Measurements from ENCODE around the gene TKFC.

The TKFC gene

DNA sequence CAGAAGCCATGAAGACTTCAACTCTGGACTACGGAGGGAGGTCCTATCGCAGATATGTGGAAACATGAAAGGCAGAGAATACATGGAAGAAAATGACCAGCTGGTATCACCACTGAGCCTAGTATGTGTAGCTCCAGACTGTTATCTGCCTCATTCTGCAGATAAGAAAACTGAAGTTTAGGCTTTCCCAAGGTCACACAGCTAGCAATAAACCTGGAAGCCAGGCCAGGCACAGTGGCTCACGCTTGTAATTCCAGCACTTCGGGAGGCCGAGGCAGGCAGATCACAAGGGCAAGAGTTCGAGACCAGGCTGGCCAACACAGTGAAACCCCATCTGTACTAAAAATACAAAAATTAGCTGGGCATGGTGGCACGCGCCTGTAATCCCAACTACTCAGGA lies 22.3 kb upstream of the TKFC start:
- in situ Hi-C loops (cut with MboI; ENCODE audit: low sequenced_read_pairs): no loop called here

DNA sequence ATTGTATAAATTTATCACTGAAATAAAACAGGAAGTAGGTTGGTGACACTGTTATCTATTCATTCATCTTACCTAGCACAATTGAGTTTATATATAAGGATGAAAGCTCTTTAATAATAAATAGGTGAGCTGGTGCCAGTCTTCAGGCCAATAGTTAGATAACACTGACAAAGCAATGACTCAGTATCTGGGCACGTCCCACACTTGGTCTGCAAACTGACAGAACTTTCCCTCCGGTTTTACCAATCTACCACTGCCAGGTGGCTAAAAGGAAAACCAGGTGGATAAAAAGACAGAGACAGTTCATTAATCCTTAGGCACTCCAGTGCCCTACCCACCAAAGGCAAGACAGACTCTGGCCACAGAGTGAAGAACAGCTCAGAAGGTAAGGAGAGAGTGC lies 17.8 kb upstream of the TKFC start:
- in situ Hi-C loops (cut with MboI; ENCODE audit: low sequenced_read_pairs): no loop called here

DNA sequence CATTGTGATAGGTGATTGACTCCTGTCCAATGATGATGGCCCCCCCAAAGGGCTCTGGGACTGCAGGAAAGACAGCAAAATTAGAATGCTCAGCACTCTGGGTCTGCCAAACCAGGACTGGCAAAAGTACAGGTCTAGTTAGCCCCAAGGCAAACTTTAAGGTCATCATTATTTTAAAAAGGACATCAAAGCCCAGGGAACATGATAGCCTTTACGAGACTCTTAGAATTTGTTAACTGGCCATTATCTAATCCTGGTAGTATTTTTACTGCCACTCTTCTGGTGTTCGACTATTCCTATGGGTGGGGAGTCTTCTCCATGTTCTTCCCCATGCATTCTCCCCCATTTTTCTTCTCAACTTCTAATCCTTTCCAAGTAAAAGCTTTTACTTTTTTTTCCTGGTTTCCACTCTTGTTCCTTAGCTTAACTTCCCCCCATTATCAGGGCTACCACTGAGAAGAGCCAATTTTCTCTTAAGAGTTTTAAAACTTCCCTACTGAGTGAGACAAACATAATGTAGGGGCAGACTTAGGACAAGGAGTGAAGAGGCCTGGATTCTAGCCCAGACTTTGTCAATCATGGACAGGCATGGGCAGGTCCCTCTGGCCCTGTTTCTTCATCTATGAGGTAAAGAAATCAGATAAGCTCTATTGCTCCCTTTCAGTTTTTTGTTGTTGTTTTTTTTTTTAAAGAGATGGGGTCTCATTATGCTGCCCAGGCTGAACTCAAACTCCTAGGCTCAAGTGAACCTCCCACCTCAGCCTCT lies 7.2 kb upstream of the TKFC start:
- in situ Hi-C loops (cut with MboI; ENCODE audit: low sequenced_read_pairs): no loop called here

DNA sequence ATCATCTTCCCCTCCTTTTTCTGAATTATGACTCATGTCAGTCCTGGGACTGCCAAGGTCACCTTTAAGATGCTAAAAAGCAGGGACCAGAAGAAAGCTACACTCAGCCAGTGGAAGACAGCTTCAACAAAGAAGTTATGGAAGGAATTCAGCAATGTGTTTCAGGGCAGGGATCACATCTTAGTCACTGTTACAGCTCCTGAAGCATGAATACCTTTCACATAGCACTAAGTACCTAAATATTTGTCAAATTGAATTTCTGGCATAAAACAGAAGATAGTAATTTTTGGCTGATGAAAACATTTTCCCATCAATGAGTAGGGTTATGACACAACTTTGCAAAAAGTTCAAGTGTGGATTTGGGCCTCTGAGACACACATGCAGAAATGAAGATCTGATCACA lies 5.4 kb upstream of the TKFC start:
- in situ Hi-C loops (cut with MboI; ENCODE audit: low sequenced_read_pairs): no loop called here

DNA sequence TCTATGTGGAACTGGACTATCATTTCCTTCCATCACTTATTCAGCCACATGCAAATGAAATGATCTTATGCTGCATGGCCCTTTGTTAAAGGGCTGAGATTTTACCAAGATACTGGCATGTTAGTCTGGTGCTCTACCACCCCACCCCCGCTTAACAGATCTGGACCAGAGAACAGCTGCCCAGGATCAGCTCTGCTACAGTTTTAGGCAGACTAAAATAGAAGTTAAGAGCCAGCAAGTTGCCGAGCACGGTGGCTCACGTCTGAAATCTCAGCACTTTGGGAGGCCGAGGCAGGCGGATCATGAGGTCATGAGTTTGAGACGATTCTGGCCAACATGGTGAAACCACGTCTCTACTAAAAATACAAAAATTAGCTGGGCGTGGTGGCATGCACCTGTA lies 4.7 kb upstream of the TKFC start:
- in situ Hi-C loops (cut with MboI; ENCODE audit: low sequenced_read_pairs): no loop called here

GRCh38 chr11:61329871-61330270 lies 3.2 kb upstream of the TKFC start:
- in situ Hi-C loops (cut with MboI; ENCODE audit: low sequenced_read_pairs): loop anchor here (10.0 kb wide), 1 partner anchor 55 kb away; no protein-coding TSS in a partner anchor

GRCh38 chr11:61331651-61332050 lies 1.4 kb upstream of the TKFC start:
- in situ Hi-C loops (cut with MboI; ENCODE audit: low sequenced_read_pairs): loop anchor here (10.0 kb wide), 1 partner anchor 53 kb away; no protein-coding TSS in a partner anchor

GRCh38 chr11:61332281-61332796 lies 689 bp upstream of the TKFC start:
- in situ Hi-C loops (cut with MboI; ENCODE audit: low sequenced_read_pairs): loop anchor here (10.0 kb wide), 1 partner anchor 52 kb away; no protein-coding TSS in a partner anchor

DNA sequence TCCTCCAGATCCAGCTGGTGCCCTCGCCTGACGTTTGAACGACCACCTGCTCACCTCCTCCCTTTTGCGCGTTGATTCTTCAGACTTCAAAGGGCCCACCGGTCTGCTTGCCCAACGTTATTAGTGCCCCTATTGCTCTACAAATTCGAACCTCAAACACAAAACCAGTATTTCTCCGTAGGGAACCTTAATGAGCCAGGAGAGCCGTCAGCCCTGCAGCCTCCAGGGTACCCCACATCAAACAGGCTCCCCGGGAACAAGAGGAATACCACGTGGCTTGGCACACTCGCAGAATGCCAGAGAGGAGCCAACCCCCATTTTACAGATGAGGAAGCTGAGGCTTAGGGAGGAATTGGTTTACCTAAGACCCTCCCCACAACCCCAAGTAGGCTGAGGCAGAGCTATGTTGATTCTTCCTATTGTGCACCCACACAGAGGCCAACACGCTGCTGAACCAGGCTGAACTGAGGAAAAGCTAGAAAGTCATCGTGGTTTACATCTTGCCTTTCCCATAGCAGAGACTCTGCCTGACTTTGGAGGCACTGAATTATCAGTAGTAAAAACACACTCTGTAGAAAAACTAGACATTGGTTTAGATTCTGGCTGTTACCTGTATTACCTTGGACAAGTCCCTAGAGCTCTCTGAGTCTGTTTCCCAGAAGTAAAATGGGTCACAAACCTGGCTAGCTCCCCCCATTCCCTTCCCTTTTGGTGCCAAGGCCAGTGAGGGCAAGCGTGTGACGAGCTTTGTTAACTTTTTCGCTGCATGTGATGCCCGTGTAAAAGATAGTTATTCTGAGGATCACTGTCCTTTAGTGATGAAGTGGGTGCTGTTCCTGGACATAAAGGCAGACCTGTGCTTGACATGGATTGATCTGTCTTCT lies 764 bp downstream of the TKFC start:
- in situ Hi-C loops (cut with MboI; ENCODE audit: low sequenced_read_pairs): loop anchor here (10.0 kb wide), 1 partner anchor 51 kb away; no protein-coding TSS in a partner anchor

- in situ Hi-C loops (cut with MboI; ENCODE audit: low sequenced_read_pairs): loop anchor here (10.0 kb wide), 1 partner anchor 50 kb away; no protein-coding TSS in a partner anchor
Measured at GRCh38 chr11:61334434-61335354, 1.7 kb downstream of the TKFC start.

- in situ Hi-C loops (cut with MboI; ENCODE audit: low sequenced_read_pairs): loop anchor here (10.0 kb wide), 1 partner anchor 49 kb away; no protein-coding TSS in a partner anchor
Measured at GRCh38 chr11:61335355-61335710, 2.3 kb downstream of the TKFC start.

DNA sequence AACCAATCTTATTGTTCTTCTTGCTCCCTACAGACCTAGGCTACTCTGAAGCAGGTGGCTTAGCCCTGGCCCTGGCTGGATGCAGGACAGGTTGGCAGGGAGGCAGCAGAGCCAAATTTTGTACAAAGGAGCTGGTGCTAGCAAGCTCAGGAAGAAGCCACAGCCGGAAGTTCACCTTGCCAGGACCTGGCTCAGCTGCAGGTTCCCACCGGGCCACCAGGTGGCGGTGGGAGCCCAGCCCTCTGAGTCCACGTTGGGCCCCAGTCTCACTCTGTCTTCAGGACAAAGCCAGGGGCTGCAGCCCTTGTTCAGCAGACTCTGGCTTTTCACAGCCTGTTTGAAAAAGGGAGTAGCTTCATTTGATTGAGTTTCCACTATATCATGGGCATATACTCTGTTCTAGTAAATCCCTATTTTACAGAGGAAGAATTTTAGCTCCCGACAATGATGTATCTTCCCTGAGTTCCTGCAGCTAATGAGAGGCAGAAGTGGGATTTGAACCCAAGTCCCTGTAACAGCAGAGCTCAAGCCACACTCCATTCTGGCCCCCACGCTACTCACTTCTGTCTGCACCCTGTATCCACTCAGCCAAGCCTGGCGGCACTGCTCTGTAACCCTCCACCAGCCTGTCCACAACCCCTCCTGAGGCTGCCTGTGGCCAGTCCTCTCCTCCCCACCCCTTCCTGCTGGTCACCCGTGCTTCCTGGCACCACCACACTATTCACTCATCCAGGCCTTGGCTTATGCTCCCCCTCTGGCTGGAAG lies 3.3 kb downstream of the TKFC start:
- in situ Hi-C loops (cut with MboI; ENCODE audit: low sequenced_read_pairs): loop anchor here (10.0 kb wide), 1 partner anchor 48 kb away; no protein-coding TSS in a partner anchor

DNA sequence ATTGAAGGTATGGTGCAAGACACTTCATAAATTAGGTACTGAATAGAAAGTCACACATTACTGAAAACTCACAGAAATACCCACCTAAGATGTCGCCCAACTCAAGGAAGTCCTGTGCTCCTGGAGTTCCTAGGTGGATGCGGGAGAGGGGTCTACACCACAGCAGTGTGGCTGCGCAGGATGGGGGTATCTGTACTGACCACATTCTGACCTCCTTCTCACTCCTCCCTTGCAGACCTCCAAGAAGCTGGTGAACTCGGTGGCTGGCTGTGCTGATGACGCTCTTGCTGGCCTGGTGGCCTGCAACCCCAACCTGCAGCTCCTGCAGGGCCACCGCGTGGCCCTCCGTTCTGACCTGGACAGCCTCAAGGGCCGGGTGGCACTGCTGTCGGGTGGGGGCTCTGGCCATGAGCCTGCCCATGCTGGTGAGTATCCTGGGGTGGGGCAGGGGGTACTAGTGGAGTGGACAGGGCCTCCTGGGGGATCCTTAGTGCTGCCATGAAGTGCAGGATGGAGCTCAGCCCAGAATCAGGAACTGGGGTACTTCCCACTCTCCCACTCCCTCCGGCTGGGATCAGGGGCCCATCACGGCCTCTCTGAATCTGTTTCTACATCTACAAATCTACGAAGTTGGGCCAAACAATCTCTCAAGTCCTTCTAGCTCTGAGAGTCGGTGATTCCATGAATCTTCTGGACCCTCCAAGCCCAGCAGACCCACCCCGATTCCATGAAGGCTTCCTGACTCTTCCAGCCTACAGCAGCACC lies 4.9 kb downstream of the TKFC start:
- in situ Hi-C loops (cut with MboI; ENCODE audit: low sequenced_read_pairs): loop anchor here (10.0 kb wide), 1 partner anchor 47 kb away; no protein-coding TSS in a partner anchor

- in situ Hi-C loops (cut with MboI; ENCODE audit: low sequenced_read_pairs): loop anchor here (10.0 kb wide), 1 partner anchor 46 kb away; no protein-coding TSS in a partner anchor
Measured at GRCh38 chr11:61338783-61339489, 5.9 kb downstream of the TKFC start.

DNA sequence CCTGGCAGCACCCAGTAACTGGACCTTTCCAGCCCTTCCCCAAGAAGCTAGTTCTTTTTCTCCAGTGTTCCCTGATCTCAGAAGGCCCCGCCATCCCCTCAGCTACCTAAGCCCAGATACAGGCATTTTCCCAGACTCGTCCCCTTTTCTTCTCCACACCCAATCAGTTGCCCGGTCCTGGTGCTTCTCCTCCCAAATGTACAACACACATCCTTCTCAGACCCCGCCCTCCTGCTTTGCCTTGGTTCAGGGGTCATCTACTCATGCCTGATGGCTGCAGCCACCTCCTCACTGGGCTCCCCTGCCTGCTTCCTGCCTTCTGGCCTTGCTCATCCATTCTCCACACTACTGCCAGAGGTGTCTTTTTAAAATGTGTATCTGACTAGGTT lies 6.5 kb downstream of the TKFC start:
- in situ Hi-C loops (cut with MboI; ENCODE audit: low sequenced_read_pairs): loop anchor here (10.0 kb wide), 1 partner anchor 45 kb away; no protein-coding TSS in a partner anchor

DNA sequence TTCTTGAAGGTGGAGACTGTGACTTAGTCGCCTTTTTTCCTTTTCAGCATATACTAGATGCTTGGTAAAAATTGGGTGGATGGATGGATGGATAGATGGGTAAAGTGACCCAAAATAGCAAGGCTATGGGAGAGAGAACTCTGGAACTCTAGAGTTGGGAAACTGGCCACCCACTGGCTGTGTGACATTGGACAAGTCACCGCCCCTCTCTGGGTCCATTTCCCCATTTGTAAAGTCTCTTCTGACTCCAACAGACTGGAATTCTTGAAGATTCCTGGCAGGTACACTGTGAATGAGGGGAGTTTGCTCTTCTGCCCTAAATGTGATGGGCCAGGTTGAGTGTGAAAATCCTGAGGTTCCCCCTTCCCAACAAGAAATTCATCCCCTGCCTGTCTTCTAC lies 8.0 kb downstream of the TKFC start:
- in situ Hi-C loops (cut with MboI; ENCODE audit: low sequenced_read_pairs): no loop called here

DNA sequence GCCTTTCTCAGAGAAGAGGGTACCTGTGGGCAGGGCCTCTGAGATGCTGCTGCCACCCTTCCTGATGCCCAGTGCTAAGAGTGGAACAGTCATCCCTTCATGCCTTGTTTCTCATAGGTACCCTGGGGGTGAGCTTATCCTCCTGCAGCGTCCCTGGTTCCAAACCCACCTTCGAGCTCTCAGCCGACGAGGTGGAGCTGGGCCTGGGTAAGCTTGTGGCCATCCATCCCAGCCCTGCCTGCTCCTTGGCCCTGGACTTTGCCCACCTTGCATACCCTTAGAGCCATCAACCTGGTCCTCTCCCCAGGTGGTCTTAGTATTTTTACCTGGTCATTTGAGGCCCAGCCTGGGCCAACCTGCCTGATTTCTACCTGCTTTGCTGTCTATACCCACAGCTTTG lies 8.7 kb downstream of the TKFC start:
- in situ Hi-C loops (cut with MboI; ENCODE audit: low sequenced_read_pairs): no loop called here

GRCh38 chr11:61342207-61342803 lies 9.3 kb downstream of the TKFC start:
- in situ Hi-C loops (cut with MboI; ENCODE audit: low sequenced_read_pairs): no loop called here
